ENCODE results near the gene KDM4C. TPM values are rescaled to one million over a fixed set of nuclear protein-coding genes. Genes with fewer than 3 reads are reported as not detected.

Gene KDM4C
- total and polyA plus RNA-seq, 2 donors (not counting 1 experiment from before 2014, with no cell fraction given): 49.7 to 141 TPM

DNA sequence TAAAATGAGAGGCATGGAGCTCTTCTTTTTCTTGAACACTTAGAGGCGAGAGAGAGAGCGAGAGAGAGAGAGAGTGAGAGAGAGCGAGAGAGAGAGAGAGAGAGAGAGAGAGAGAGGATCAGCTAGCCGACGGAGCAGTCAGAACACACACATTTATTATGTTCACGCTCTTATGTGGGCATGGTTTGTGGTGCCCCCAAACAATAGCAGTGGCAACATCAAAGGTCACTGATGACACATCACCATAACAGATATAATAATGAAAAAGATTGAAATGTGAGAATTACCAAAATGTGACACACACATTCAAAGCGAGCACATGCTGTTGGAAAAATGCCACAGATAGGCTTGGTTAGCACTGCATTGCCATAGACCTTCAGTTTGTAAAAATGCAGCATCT is 116.1 kb downstream of the KDM4C start:
- H3K27ac Mint-ChIP-seq: no peak overlapping the region
- no peak for DNase-seq
- intact Hi-C loops (cut with micrococcal nuclease): no loop called here
- H3K27me3 Mint-ChIP-seq: no peaks in the 10 kb centered on the region
- no peak for TF ChIP-seq EZH2 (IDR thresholded peaks at IDR 0.05; ENCODE audit: borderline replicate concordance, insufficient read depth, low read depth, low read length, poor library complexity, severe bottlenecking)
- TF ChIP-seq, protein P1, sequence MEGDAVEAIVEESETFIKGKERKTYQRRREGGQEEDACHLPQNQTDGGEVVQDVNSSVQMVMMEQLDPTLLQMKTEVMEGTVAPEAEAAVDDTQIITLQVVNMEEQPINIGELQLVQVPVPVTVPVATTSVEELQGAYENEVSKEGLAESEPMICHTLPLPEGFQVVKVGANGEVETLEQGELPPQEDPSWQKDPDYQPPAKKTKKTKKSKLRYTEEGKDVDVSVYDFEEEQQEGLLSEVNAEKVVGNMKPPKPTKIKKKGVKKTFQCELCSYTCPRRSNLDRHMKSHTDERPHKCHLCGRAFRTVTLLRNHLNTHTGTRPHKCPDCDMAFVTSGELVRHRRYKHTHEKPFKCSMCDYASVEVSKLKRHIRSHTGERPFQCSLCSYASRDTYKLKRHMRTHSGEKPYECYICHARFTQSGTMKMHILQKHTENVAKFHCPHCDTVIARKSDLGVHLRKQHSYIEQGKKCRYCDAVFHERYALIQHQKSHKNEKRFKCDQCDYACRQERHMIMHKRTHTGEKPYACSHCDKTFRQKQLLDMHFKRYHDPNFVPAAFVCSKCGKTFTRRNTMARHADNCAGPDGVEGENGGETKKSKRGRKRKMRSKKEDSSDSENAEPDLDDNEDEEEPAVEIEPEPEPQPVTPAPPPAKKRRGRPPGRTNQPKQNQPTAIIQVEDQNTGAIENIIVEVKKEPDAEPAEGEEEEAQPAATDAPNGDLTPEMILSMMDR (IDR thresholded peaks at IDR 0.05): no peak
- ATAC-seq (ENCODE audit: low read depth): no peak
- H3K4me1 Mint-ChIP-seq: peaks cover 58% of the 10 kb centered on the region
- Histone ChIP-seq H3K9me3 (ENCODE audit: control extremely low read depth in 1 of 3, control insufficient read depth in 2 of 3, insufficient read depth in 1 of 3, low read length in 2 of 3) (no peaks in the 10 kb centered on the region), H3K4me3 (ENCODE audit: control extremely low read depth in 1 of 5, extremely low read depth in 1 of 5, insufficient read depth in 1 of 5, low read depth in 2 of 5, low read length in 4 of 5) (no peak overlapping the region), H3K79me2 (ENCODE audit: control insufficient read depth, insufficient read depth, low read length) (peaks cover 88% of the 10 kb centered on the region), H3K27me3 (replicated peaks in 1 of 4; ENCODE audit: control extremely low read depth in 1 of 4, control insufficient read depth in 3 of 4, insufficient read depth in 4 of 4, low read length in 3 of 4) (no peaks in the 10 kb centered on the region), H3K36me3 (replicated peaks in 1 of 2; ENCODE audit: control extremely low read depth in 1 of 2, control insufficient read depth in 1 of 2, extremely low read depth in 1 of 2, insufficient read depth in 2 of 2, low read length in 1 of 2) (peaks cover 2 to 4% of the 10 kb centered on the region in 2 experiments), H3K4me1 (ENCODE audit: control insufficient read depth in 2 of 2, insufficient read depth in 2 of 2, low read length in 2 of 2) (peaks cover 10 to 12% of the 10 kb centered on the region in 2 donors), H3K9ac (ENCODE audit: low read length) (no peak overlapping the region), H4K20me1 (ENCODE audit: control insufficient read depth, insufficient read depth, low read length, poor library complexity, severe bottlenecking) (peaks cover 86% of the 10 kb centered on the region), H3K27ac (ENCODE audit: low read length in 2 of 2) (no peak overlapping the region), H2AFZ (ENCODE audit: insufficient read depth, low read depth, low read length, poor library complexity, severe bottlenecking) (no peak overlapping the region), H3K4me2 (replicated peaks; ENCODE audit: low read depth, low read length, poor library complexity, severe bottlenecking) (no peak overlapping the region)
- ChIA-PET POLR2A (no interaction called here), CTCF (no interaction called here)
- no peak overlapping the region for H3K4me3 Mint-ChIP-seq
- no CpG with 5 or more reads among the region's 7 CpGs for WGBS (ENCODE audit: insufficient coverage)
- H3K9me3 Mint-ChIP-seq (ENCODE audit: insufficient read depth): no peaks in the 10 kb centered on the region

DNA sequence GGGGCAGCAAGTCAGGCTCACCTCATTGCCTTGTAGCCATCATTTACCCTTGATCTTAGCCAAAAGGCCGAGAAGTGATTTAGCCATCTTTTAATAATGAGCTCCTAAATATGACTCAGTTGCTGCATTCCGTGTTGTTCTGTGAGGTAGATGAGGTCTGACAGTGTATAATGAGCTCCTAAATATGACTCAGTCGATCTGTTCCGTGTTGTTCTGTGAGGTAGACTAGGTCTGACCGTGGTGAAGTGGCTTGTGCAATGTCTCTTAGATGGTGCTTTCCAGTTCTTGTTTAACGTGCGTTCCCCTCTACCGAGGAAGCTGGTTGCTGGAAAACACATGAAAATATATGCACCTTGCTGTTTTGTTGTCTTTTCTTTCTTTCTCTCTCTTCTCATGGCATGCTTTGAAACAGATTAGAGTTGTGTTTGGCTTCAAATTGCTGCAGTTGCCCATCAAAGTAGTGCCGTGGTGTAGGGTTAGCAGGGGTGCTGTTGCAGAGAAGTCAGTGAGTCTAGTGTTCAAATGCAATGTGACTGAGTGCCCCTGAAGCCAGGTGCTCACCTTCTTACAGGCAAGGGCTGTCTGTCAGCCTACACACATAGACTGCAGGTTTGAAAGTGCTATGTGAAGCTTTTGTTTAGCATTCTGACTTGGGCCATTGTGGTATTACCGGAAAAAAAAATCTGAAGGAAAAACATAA is 118.6 kb downstream of the KDM4C start:
- H3K4me1 Mint-ChIP-seq: peaks cover 56% of the 10 kb centered on the region

More for the DNA sequence above, 118.6 kb downstream of the KDM4C start:
- no peak for DNase-seq
- intact Hi-C loops (cut with micrococcal nuclease): no loop called here
- peaks cover 64% of the 10 kb centered on the region for H3K79me2 ChIP-seq (ENCODE audit: control insufficient read depth, insufficient read depth, low read length)
- no peaks in the 10 kb centered on the region for H3K9me3 ChIP-seq (ENCODE audit: control extremely low read depth in 1 of 3, control insufficient read depth in 2 of 3, insufficient read depth in 1 of 3, low read length in 2 of 3)
- TF ChIP-seq EZH2 (IDR thresholded peaks at IDR 0.05; ENCODE audit: borderline replicate concordance, insufficient read depth, low read depth, low read length, poor library complexity, severe bottlenecking): no peak
- TF ChIP-seq, protein P1 (IDR thresholded peaks at IDR 0.05): no peak
- ATAC-seq (ENCODE audit: low read depth): no peak
- WGBS (ENCODE audit: insufficient coverage): 100% methylated on average over 2 of the region's 10 CpGs
- H3K4me1 ChIP-seq (ENCODE audit: control insufficient read depth in 2 of 2, insufficient read depth in 2 of 2, low read length in 2 of 2): peaks cover 3 to 4% of the 10 kb centered on the region in 2 donors
- no peak overlapping the region for H3K4me3 ChIP-seq (ENCODE audit: control extremely low read depth in 1 of 5, extremely low read depth in 1 of 5, insufficient read depth in 1 of 5, low read depth in 2 of 5, low read length in 4 of 5)
- H3K27ac Mint-ChIP-seq: no peak overlapping the region
- no peak overlapping the region for H2AFZ ChIP-seq (ENCODE audit: insufficient read depth, low read depth, low read length, poor library complexity, severe bottlenecking)
- no peaks in the 10 kb centered on the region for H3K9me3 Mint-ChIP-seq (ENCODE audit: insufficient read depth)
- POLR2A ChIA-PET: no interaction called here
- no peak overlapping the region for H3K4me2 ChIP-seq (replicated peaks; ENCODE audit: low read depth, low read length, poor library complexity, severe bottlenecking)
- no peak overlapping the region for H3K9ac ChIP-seq (ENCODE audit: low read length)
- no peaks in the 10 kb centered on the region for H3K27me3 ChIP-seq (replicated peaks in 1 of 4; ENCODE audit: control extremely low read depth in 1 of 4, control insufficient read depth in 3 of 4, insufficient read depth in 4 of 4, low read length in 3 of 4)
- no peak overlapping the region for H3K4me3 Mint-ChIP-seq
- peaks cover 3% of the 10 kb centered on the region in 2 experiments for H3K36me3 ChIP-seq (replicated peaks in 1 of 2; ENCODE audit: control extremely low read depth in 1 of 2, control insufficient read depth in 1 of 2, extremely low read depth in 1 of 2, insufficient read depth in 2 of 2, low read length in 1 of 2)
- peaks cover 61% of the 10 kb centered on the region for H4K20me1 ChIP-seq (ENCODE audit: control insufficient read depth, insufficient read depth, low read length, poor library complexity, severe bottlenecking)
- CTCF ChIA-PET: no interaction called here
- H3K27me3 Mint-ChIP-seq: no peaks in the 10 kb centered on the region
- H3K27ac ChIP-seq (ENCODE audit: low read length in 2 of 2): no peak overlapping the region
